HG02973 (cell line): ENCODE data around the gene OR2D2.
A peak's percentile ranks its signal among the peaks of the same experiment; 100 is the strongest.
"Not testable (repeated sequence)": the region's sequence is repeated elsewhere in the genome, so short reads cannot be mapped to it uniquely, and the experiment has no call there.

Experiments used
- ATAC-seq: cut with Tn5 transposase; IDR thresholded peaks from one replicate; pipeline ENCODE4 v1.9.1; 2021; ENCODE audit warnings: moderate library complexity; ENCODE audit not compliant: unreplicated experiment

OR2D2 gene

DNA sequence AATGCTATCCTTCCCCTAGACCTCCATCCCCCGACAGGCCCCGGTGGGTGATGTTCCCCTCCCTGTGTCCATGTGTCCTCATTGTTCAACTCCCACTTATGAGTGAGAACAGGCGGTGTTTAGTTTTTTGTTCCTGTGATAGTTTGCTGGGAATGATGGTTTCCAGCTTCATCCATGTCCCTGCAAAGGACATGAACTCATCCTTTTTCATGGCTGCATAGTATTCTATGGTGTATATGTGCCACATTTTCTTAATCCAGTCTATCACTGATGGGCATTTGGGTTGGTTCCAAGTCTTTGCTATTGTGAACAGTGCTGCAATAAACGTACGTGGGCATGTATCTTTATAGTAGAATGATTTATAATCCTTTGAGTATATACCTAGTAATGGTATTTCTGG lies 4.6 kb downstream of the OR2D2 start:
- not testable (repeated sequence) for ATAC-seq

DNA sequence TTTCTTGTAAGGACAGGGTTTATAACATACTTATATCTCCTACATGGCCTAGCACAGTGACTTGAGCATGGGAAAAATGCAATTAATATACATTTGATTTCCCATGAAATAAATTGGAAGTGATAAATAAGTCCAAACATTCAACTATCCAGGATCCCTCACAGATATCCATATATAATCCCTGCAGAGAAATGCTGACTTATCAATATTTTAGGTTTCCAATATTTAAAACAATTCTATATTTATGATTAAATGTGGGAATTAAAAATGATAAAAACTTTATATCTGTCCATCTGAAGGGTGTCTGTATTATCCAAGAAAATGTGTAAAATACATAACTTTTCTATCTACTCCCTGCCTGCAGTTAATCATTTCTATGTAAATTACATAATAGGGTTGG lies 9.5 kb downstream of the OR2D2 start:
- ATAC-seq: no peak

DNA sequence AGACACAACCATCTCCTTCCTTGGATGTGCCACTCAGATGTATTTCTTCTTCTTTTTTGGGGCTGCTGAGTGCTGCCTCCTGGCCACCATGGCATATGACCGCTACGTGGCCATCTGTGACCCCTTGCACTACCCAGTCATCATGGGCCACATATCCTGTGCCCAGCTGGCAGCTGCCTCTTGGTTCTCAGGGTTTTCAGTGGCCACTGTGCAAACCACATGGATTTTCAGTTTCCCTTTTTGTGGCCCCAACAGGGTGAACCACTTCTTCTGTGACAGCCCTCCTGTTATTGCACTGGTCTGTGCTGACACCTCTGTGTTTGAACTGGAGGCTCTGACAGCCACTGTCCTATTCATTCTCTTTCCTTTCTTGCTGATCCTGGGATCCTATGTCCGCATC lies 15.4 kb downstream of the OR2D2 start:
- no peak for ATAC-seq

DNA sequence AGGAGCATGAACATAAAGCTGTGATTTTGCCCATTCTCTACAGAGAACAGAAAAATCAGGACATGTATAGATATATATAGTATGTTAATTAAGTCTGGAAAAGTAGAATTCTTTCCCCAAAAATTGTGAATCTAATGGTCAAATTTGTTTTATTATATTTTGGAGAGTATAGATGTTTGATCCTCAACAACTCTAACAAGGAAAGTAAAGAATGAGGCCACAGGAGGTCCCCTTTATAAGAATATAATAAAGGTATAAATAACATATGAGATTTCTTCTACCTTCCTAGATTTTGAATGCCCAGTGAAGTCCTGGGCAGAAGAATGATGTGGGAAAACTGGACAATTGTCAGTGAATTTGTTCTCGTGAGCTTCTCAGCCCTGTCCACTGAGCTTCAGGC lies 16.0 kb downstream of the OR2D2 start, which contains the start of gene OR10A4:
Gene OR10A4 (plus strand): TSS at position 301 of the 400 bp plus-strand sequence. CDS start 23 bp downstream, at position 324.
- ATAC-seq: no peak

DNA sequence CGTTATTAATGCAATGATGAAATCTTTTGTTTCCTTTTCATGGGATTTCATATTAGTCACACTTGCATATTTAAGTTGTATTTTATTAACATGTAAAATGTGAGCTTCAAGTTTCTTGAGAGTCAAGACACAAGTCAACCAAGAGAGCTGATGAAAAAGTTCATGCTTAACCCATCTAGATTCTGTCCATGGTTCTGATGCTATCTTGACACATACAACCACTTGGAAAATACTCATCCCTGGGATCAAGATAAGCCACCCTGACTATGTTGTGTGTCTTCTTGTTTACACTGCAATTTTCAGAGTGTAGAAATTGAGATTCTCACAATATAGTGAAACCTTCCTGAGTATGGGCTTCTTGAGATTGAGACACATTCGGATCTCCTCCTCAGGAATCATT lies 16.5 kb downstream of the OR2D2 start:
- no peak for ATAC-seq

DNA sequence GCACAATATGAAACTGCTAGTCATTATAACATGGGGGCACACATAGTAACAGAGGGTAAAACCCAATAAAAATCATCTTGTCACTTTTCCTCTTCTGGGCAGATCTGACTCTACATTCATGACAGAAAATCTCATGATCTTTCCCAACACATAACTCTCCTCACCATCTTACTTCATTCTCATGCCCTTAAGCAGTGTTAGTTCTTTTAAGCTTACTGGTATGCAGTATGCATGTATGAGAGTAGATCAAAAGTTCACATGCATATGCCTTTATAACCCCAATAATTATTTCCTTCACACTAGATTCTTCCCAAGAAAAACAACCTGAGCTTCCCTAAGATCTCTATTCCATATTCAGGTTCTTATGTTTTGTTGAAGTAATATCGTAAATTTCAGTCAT lies 21.0 kb downstream of the OR2D2 start:
- ATAC-seq: no peak

DNA sequence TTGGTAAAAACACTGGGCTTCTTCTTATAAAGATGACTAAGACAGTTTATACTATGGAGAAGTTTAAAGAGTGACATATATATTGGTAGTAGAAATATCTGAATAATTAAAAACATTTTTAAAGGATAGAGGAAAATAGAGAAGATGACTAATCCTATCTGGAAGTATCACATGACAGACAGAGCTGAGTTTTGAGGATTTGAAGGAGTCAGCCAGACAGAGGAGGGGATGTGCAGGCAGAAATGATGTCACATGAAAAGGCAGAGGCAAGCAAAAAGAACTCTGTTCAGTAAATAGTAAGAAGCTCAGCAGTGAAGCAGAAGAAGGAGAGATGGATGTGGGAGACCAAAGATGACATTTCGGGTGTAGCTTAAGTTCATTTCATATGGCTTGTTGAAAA lies 27.9 kb downstream of the OR2D2 start:
- no peak for ATAC-seq

DNA sequence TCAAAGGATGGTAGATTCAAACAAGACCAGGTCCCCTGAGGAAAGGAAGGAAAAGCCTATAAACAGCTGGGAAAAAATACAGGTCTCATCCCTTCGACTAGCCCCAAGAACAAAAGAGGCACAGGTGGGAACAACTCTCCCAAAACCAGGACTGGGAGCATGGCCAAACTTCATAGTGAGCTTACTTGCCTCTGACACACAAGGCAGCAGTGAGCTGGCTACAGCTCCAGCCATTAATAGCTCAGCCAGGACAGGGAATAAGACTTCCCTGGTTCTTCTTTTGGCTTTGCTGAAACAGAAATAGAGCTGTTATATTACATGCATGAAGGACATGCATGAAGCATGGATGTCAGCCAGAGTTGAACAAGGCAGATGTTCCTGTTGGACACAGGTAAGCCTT lies 29.3 kb downstream of the OR2D2 start, which contains the start of gene OR10A2:
Gene OR10A2 (plus strand): TSS at position 97 of the 400 bp plus-strand sequence. CDS start 6,698 bp downstream, outside the sequence.
- ATAC-seq: no peak

DNA sequence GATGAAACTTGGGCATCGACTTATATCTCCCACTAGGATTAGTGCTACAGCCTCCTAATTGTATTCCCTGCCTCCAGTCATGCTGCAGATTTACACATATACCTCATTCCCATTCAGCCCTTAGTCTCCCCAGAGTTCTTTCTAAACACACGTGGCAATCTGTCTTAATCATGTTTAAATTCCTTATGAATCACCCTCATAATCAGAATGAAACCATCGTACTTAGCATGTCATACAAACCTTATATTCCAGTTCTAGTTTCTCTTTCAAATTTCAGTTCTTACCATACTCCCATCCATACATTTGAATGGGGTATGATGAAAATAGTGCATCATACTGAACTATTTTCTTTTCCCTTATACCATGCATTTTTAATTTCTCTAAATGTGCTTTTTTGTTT lies 35.4 kb downstream of the OR2D2 start:
- peak; percentile 91 for ATAC-seq

DNA sequence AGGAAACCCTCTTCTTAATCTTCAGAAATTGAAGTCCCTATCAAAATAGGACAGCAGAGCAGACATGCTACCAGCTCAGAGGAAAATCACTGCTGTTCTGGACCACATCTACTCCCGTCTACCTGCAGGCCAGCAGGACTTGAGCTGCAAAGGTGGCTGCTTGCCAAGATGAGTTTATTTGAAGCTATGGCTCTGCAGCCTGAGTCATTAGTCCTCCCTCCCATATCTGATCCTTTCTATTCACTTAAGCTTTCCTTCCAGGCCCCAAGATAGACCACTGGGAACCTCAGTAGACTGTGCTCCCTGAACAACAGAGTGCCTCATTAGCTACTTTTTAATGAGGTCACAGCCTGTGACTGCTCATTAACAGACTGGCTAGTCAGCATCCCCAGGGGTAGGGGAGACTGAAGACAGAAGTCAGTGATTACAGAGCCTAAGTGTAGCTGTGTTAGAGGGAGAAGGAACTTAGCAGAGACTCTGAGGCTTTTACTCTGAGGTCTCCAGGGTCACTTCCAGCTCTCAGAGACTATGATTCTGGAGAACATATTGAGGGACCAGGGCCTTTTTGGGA lies 36.2 kb downstream of the OR2D2 start:
- no peak for ATAC-seq

DNA sequence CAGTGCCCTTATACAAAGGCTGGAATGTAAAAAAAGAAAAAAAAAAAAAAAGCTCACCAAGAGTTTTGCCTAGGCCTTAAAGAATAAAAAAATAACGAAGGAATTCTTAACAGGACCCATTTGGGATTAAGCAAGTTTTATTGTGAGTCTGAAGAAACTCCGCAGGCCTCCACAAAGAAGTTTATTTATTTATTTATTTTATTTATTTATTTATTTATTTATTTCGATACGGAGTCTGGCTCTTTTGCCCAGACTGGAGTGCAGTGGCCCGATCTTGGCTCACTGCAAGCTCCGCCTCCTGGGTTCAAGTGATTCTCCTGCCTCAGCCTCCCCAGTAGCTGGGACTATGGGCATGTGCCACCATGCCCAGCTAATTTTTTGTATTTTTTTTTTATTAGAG lies 37.5 kb downstream of the OR2D2 start:
- ATAC-seq: not testable (repeated sequence)

DNA sequence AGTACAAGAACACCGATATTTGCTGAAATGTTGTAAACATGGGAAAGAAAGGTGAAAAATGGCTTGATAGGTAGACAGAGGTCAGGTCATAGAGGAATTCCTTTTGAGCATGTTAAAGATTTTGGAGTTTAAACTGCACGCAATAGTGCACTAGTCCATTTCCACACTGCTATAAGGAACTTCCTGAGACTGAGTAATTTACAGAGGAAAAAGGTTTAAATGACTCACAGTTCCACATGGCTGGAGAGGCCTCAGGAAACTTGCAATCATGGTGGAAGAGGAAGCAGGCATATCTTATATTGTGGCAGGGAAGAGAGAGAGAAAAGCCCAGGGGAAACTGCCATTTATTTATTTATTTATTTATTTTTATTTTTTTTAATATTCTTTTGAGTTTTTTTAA lies 41.8 kb downstream of the OR2D2 start:
- ATAC-seq: no peak

DNA sequence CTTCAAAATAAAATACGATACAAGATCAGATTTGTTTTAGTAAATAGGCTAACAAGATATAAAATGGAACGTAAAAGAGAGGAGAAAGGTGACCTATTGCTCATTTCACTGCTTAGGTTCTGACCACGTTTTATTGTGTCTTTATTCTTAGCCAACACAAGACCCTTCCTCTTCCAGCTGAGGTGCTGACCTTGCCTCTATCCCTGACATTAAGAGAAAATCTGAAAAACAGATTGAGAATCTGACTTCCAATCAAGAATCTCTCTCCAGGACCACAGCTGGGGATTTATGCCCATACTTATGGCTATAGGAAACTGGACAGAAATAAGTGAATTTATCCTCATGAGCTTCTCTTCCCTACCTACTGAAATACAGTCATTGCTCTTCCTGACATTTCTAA lies 46.9 kb downstream of the OR2D2 start, which contains the start of gene OR10A5:
Gene OR10A5 (plus strand): TSS at position 301 of the 400 bp plus-strand sequence. CDS start 0 bp downstream, at position 301.
- no peak for ATAC-seq

DNA sequence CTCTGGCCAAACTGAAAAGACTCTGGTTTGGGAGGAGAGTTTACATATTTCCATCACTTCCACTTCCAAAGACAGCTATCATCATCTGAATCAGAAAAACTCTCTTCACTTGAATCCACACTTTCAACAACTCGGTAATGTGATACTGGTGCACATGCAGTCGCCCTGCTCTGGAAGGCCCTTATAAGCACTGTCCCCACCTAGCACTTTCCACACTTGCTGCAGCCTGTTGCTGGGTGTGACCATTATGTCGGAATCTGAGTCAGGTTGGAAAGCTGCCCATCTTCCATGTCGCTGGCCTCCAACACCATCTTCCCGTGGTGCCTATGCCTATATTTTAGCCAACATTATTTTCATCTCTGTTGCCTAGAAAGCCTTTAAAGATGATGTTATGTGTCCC lies 47.9 kb downstream of the OR2D2 start:
- no peak for ATAC-seq

DNA sequence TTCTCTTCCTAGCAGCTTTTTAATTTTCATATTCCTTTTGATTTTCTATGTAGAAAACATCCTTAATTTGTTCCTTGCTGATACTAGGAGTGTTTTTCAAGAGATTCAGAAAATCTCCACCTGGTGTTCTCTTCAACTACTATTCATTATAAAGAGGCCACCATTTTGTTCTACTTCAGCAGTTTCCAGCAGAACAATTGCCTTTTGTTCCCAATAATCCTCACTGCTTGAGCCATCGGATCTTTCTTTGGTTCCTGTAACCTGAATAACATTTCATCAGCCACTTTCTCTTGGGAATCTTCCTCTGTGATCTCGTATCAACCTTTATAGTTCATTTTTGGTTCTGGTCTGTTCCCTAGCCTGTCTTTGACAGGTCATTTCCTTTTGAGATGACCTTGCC lies 48.6 kb downstream of the OR2D2 start:
- ATAC-seq: no peak

DNA sequence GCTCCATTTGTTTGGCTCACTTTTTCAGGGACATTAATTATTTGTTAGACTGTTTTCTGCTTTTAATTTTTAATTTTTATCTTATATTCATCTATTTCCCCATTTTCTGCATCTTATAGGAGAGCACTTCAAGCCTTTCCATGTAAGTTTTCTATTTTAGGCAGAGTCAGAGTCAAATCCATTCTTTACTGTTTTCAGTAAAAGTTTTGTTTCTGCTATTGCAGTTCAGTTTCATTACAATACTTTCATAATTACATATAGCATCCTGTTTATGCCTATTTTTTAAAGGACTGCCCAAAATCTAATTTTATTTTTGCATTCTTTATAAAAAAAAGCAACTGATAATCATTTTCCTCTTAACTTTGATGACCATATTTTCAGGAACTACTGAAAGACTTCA lies 50.6 kb downstream of the OR2D2 start:
- no peak for ATAC-seq
